H1 (cell line): ENCODE measurements around the gene JAKMIP1. TPM values are rescaled to one million over a fixed set of nuclear protein-coding genes. Genes with fewer than 3 reads are reported as not detected.

Experiments used
- BRCA1 ChIP-seq: IDR thresholded peaks from 2 replicates; pipeline ENCODE4 v1.6.1; 2012; ENCODE audit warnings: low read depth, low read length, improper control_type of control experiment
- NRF1 ChIP-seq: IDR thresholded peaks from 2 replicates; pipeline ENCODE4 v1.6.1; 2011; ENCODE audit warnings: mild to moderate bottlenecking, low read depth, low read length, improper control_type of control experiment
- POU5F1 ChIP-seq: IDR thresholded peaks from 2 replicates; pipeline ENCODE4 v1.6.1; 2011; ENCODE audit warnings: low read depth, mild to moderate bottlenecking, low read length, moderate library complexity
- SIN3A ChIP-seq, 2 experiments: IDR thresholded peaks in 1 of 2; conservative IDR thresholded peaks in 1 of 2; 2 replicates each; pipeline ENCODE4 v1.6.1; 2011 to 2012; ENCODE audit warnings: low read length in 2 of 2, improper control_type of control experiment in 1 of 2, low read depth in 1 of 2, mild to moderate bottlenecking in 1 of 2
- SP2 ChIP-seq: IDR thresholded peaks from 2 replicates; pipeline ENCODE4 v1.6.1; 2012; ENCODE audit warnings: mild to moderate bottlenecking, low read length, inconsistent platforms
- SRF ChIP-seq: IDR thresholded peaks from 2 replicates; pipeline ENCODE4 v1.6.1; 2011; ENCODE audit warnings: mild to moderate bottlenecking, low read depth, low read length, moderate library complexity
- polyA plus RNA-seq, 7 experiments: library from polyadenylated mRNA; depleted of rRNA in 3 of 7; stranded (reverse) in 5 of 7; unstranded in 2 of 7; fragments of >200 nt in 5 of 7; fragments of 200-250 nt in 2 of 7; gene quantifications; 1 replicate in 5 of 7; 2 replicates in 1 of 7; 4 replicates in 1 of 7; pipeline versions ENCODE4 v1.2.1 to v1.2.3, GENCODE V29; 2011 to 2013; ENCODE audit warnings: missing spikeins in 2 of 7, mixed read lengths in 2 of 7
- total RNA-seq: library from RNA; stranded (reverse); fragmentation: NEBNext Ultra II Directional; extraction: Animal tissue kit (Norgen Biotek cat#: 25700); gene quantifications from 2 replicates; pipeline ENCODE4 v1.2.1, GENCODE V29; 2021
- TF ChIP-seq, protein P1 (sequence below): IDR thresholded peaks from 2 replicates; pipeline ENCODE4 v1.6.1; 2012; ENCODE audit warnings: low read length, inconsistent platforms

Gene JAKMIP1
- total and polyA plus RNA-seq, 2 of the 8 experiments (the other 6 are each of a cell fraction or from before 2014, with no cell fraction given) = 2.5 to 4.4 TPM

DNA sequence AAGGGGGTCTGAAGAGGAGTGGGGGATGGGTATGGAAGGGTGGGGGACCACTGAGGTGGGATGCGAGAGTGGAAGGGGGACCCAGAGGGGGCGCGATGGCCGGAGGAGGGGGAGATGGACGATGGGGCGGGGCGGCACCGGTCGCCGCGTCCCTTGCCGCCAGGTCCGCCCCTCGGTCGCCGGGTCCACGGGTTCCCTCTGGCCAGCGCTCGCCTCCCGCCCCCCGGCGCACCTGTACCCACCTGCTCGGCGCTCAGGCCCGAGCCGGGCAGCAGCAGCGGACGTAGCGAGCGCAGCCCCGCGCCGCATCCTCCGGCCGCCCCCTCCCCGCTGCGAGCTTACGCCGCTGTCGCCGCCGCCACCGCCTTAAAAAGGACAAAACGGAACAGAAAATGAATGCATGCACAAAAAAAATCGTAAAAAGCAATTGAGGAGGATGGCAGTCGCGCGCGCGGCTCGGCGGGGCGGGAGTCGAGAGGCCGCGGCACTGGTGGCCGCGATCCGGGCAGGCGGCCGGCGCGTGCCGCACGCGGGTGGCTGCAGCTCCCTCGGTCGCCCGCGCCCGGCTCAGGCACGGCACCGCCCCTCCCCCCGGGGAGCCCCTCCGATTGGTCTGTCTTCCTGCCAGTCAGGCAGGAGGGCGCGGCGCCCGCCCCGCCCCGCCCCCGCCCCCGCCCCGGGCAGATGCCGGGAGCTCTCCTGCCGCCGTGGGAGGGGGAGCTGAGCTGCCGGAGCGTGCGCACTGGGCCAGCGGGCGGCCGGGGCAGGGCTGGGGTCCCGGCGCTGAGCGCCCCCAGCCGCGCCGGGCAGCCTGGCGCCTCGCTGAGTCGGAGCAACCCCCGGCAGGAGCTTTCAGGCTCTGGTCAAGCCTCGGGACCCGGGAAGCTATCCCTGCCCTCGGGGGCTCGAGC lies at the start of gene JAKMIP1 (continued):
- TF ChIP-seq SIN3A (conservative IDR thresholded peaks at IDR 0.05 in 1 of 2, IDR thresholded peaks at IDR 0.05 in 1 of 2; ENCODE audit: low read depth in 1 of 2, low read length in 2 of 2) = peak in 1 of 2 experiments; percentile 63; a peak in 1 of 4 replicates
- 0 out of 2 replicates have a peak, but pooled peaks have one; percentile 38 for TF ChIP-seq SRF
- TF ChIP-seq POU5F1 = no peak
- TF ChIP-seq, protein P1, sequence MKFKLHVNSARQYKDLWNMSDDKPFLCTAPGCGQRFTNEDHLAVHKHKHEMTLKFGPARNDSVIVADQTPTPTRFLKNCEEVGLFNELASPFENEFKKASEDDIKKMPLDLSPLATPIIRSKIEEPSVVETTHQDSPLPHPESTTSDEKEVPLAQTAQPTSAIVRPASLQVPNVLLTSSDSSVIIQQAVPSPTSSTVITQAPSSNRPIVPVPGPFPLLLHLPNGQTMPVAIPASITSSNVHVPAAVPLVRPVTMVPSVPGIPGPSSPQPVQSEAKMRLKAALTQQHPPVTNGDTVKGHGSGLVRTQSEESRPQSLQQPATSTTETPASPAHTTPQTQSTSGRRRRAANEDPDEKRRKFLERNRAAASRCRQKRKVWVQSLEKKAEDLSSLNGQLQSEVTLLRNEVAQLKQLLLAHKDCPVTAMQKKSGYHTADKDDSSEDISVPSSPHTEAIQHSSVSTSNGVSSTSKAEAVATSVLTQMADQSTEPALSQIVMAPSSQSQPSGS = no peak
- peak; percentile 41 for TF ChIP-seq NRF1
- no peak for TF ChIP-seq BRCA1
- TF ChIP-seq SP2 = peak; percentile 22; the same call in 1 of the 2 replicates
